Activated CD8-positive, alpha-beta T cell treated with anti-CD3 and anti-CD28 coated beads, Interleukin-2, amount 10 ng/mL, durations not matched to agents 7 days and 5 days (primary cell): Measurements from ENCODE around the gene PRC1. TPM values are rescaled to one million over a fixed set of nuclear protein-coding genes. Genes with fewer than 3 reads are reported as not detected.

Experiments
- ATAC-seq: fragments of 150-1000 bp; cut with Tn5 transposase; one replicate; pipeline ENCODE4 v1.10.0; 2021; ENCODE audit warnings: moderate library complexity
- CTCF ChIA-PET: fragments of 350-600 bp; sonication (Branson Sonifier 250); formaldehyde crosslinking; loops from one replicate; lab custom pipeline; 2021; ENCODE audit warnings: antibody characterized with exemption; lab: Charles Lee
- POLR2A ChIA-PET: fragments of 350-600 bp; sonication (Branson Sonifier 250); formaldehyde crosslinking; loops from one replicate; lab custom pipeline; 2021; ENCODE audit warnings: antibody characterized with exemption; lab: Charles Lee
- DNase-seq: peaks from one replicate; pipeline ENCODE4 v3.0.0-alpha.2; 2020
- H3K27ac Mint-ChIP-seq: one replicate; pipeline ENCODE4 v1.8.0; 2021; ENCODE audit warnings: mild to moderate bottlenecking, mixed read lengths
- H3K27me3 Mint-ChIP-seq: one replicate; pipeline ENCODE4 v1.8.0; 2021; ENCODE audit warnings: low read depth, mixed read lengths
- H3K36me3 Mint-ChIP-seq: one replicate; pipeline ENCODE4 v1.8.0; 2021; ENCODE audit warnings: low read depth, mixed read lengths
- H3K4me1 Mint-ChIP-seq: one replicate; pipeline ENCODE4 v1.8.0; 2021; ENCODE audit warnings: low read depth, mixed read lengths
- H3K4me3 Mint-ChIP-seq: one replicate; pipeline ENCODE4 v1.8.0; 2021; ENCODE audit warnings: mild to moderate bottlenecking, mixed read lengths
- H3K9me3 Mint-ChIP-seq: one replicate; pipeline ENCODE4 v1.8.0; 2022; ENCODE audit warnings: mixed read lengths; ENCODE audit not compliant: insufficient read depth
- total RNA-seq, 2 experiments: library from RNA; stranded (reverse); gene quantifications; one replicate each; pipeline ENCODE4 v1.2.3, GENCODE V29; 2021

The PRC1 gene
- total RNA-seq, 2 experiments from 2014 or later = 180 to 189 TPM

DNA sequence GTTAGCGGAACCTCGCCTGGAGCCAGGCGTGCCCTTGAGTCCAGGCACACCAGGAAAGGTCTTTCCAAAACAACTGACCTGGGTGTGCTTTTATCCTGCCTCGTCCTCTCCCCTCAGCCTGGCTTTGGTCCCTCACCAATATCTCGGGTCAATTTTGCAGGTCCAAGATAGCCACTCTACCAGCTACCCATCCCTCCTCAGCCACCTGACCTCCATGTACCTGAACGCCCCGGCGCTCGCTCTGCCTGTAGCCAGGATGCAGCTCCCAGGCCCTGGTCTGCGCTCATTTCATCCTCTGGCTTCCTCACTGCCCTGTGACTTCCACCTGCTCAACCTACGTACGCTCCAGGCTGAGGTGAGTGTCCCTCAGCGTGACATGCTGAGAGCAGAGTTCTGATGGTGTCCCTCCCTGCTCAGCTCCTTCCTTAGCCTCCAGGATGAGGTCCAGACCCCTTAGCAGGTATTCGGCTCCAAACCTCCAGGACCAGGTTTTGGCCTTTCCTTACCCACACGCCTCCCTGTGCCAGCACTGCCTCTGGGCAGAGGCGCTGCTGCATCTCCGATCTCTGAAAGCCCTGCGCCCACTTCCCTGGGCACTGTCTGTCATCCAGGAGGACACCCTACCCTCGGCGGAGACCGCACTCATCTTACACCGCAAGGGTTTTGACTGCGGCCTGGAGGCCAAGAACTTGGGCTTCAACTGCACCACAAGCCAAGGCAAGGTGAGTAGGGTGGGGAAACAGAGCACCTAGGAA, 76.1 kb downstream of the PRC1 start:
- Mint-ChIP-seq H3K4me1 (peaks cover 3% of the 10 kb centered on the region), H3K9me3 (no peaks in the 10 kb centered on the region), H3K36me3 (peaks cover 76% of the 10 kb centered on the region), H3K27me3 (no peaks in the 10 kb centered on the region), H3K27ac (no peak overlapping the region), H3K4me3 (no peak overlapping the region)
- no peak for ATAC-seq
- ChIA-PET POLR2A (interaction anchor here (0.6 kb wide), 1 partner anchor 16 kb away, joined by 3 read pairs; no protein-coding TSS in a partner anchor), CTCF (interaction anchor here (1.1 to 2.0 kb wide), 2 partner anchors 14 kb away, joined by 5 to 9 read pairs; partner anchors contain the start of gene HDDC3)
- DNase-seq = no peak

DNA sequence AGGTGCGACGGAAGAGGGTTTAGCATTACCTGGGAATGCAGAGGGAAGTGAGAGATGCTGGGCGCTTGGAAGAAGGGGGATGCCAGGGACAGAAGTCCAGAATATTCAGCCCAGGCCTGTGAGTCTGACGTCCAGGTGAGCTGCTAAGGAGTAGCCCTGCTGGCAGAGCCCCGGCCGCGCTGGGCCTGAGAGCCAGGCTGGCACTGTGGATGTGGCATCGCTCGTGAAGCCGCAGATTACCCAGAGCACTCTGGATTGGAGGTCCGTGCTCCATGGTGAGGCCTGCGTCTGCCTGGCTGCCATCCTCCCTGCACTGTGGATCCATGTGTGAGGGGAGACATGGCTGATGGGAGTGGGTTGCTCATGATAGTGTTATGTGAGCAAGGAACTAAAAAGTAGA, 76.8 kb downstream of the PRC1 start:
- H3K4me1 Mint-ChIP-seq = no peaks in the 10 kb centered on the region
- ATAC-seq = no peak
- H3K27ac Mint-ChIP-seq = no peak overlapping the region
- no peaks in the 10 kb centered on the region for H3K27me3 Mint-ChIP-seq
- ChIA-PET POLR2A (no interaction called here), CTCF (interaction anchor here (2.0 kb wide), 1 partner anchor 13 kb away, joined by 5 read pairs; no protein-coding TSS in a partner anchor)
- H3K4me3 Mint-ChIP-seq = no peak overlapping the region
- peaks cover 80% of the 10 kb centered on the region for H3K36me3 Mint-ChIP-seq
- DNase-seq = no peak
- no peaks in the 10 kb centered on the region for H3K9me3 Mint-ChIP-seq

DNA sequence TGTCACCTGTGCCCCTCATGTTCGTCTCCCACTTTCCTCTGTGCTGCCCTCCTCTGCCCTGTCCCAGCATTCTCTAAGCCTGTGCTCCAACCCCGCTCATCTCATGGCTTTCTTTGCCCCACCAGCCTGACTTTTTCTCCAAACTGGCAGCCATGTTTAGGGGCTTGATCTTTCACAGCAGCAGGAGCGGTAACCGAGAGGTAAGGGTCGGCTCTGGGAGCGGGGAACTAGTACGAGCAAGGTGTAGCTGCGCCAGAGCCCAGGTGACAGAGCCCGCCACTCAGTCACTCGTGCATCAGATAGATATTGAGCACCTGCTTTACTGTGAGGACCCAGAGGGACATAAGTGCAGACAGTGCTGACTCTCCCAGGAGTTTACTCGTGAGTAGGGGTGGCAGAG, 77.9 kb downstream of the PRC1 start:
- Mint-ChIP-seq H3K4me3 (no peak overlapping the region), H3K4me1 (no peaks in the 10 kb centered on the region), H3K9me3 (no peaks in the 10 kb centered on the region), H3K27me3 (no peaks in the 10 kb centered on the region), H3K36me3 (peaks cover 75% of the 10 kb centered on the region), H3K27ac (no peak overlapping the region)
- ChIA-PET POLR2A (no interaction called here), CTCF (no interaction called here)
- DNase-seq = no peak
- ATAC-seq = no peak

Other genes with a start within 250 kb of the PRC1 start
- 10 to 100 TPM; 86.0 to 86.5 TPM for gene FURIN, start 125.9 kb downstream of the PRC1 start, total RNA-seq
- 10 to 100 TPM; 10.5 to 11.1 TPM for gene FES, start 110.0 kb downstream of the PRC1 start, total RNA-seq
- 10 to 100 TPM; 82.7 to 97.7 TPM for gene MAN2A2, start 91.2 kb downstream of the PRC1 start, total RNA-seq
- 10 to 100 TPM; 23.8 to 26.9 TPM for gene HDDC3, start 62.0 kb downstream of the PRC1 start, total RNA-seq
- 10 to 100 TPM; 74.6 to 81.4 TPM for gene UNC45A, start 59.2 kb downstream of the PRC1 start, total RNA-seq
- gene RCCD1, start 39.7 kb downstream of the PRC1 start, total RNA-seq = 10 to 100 TPM; 30.1 to 31.9 TPM
- 10 to 100 TPM; 16.6 to 21.2 TPM for gene VPS33B, start 28.1 kb upstream of the PRC1 start, total RNA-seq
- not detected for gene SV2B, start 105.7 kb upstream of the PRC1 start, total RNA-seq